SH-SY5Y (cell line): ENCODE data around the gene SSBP2.

Source experiments
- GATA2 ChIP-seq: IDR thresholded peaks from 2 replicates; pipeline ENCODE4 v1.6.1; 2011; ENCODE audit warnings: mild to moderate bottlenecking, low read depth, low read length
- GATA3 ChIP-seq: IDR thresholded peaks from 2 replicates; pipeline ENCODE4 v1.6.1; 2011; ENCODE audit warnings: low read depth, mild to moderate bottlenecking, low read length, moderate library complexity

DNA sequence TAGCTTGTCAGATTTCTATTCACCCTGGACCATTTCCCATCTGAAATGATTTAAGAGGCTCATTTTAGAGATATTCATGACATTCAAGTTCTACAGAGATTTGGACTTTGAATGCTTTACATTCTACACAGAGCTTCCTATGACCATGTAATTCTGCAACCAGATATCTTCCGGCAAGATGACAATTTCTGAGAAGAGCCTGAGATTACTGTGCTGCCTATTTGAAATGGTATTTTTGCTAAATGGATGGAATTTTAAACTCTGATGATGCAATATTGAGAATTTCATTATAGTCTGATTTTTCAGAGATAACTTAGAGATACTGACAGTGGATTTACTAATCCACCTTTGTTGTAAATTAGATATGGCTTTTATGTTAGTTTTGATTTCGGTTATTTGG, 341.0 kb downstream of the SSBP2 start:
- TF ChIP-seq GATA3 (no peak), GATA2 (no peak)
